HG02623 (cell line): ENCODE results near the gene CAMTA1.

Experiments
- ATAC-seq: cut with Tn5 transposase; IDR thresholded peaks from one replicate; pipeline ENCODE4 v1.9.1; 2021; ENCODE audit warnings: moderate library complexity; ENCODE audit not compliant: unreplicated experiment

CAMTA1 gene

GRCh38 chr1:7716506-7716905, 931.3 kb downstream of the CAMTA1 start:
- no peak for ATAC-seq

DNA sequence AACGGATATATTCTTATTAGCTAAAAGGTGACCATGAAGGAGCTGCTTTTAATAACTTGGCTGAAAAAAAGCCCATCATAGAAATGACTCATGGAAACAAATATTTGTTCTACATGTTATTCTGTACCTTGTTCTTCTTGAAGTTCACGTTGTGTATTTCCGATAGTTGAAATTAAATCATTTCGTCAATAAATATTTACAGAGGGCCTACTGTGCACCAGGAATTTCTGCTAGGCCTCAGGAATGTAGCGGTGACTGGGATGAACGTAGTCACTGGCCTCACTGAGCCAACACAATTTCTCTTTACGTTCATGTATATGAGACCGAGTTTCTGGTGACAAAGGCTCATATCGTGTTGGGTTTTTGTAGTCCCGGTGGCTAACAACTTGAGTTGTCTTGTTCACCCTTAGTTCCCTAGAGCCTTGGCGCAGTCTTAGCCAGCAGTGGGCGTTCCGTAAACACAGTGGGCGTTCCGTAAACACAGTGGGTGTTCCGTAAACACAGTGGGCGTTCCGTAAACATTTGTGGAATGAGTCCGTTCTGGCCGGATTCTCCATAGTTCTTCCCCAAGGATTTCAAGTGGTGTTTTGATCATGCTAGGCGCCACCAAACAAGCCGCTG, 932.6 kb downstream of the CAMTA1 start:
- ATAC-seq = no peak

DNA sequence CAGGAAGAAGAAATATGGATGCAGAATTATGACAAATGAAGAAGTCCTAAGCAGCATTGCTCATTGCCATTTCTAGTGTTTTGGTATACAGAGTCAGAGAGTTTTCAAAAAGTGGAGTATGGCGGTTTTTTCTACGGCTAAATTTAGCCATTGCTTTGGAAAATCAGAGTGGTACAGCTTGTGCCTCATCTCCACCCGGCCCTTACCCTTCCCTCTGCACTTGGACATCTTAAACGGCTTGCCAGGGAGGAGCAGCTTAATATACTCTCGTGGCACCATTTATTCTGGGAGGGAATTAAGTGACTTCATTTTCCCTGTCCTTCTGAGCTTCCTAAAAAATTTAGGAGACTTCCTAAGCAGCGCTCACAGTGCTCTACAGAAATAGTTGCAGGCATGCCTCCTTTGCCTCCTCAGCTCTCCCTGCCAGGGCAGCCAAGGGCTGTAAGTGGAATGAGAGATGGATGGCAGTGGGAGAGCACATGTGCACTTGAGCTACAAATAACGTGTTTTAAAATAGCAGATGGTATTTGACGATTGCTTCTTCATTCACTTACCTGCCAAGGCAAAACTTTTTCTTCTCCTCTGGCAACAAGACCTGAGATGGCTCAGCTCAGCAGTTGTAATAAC, 934.3 kb downstream of the CAMTA1 start:
- ATAC-seq = no peak

GRCh38 chr1:7721940-7722669, 936.9 kb downstream of the CAMTA1 start:
- no peak for ATAC-seq

GRCh38 chr1:7722670-7723012, 937.4 kb downstream of the CAMTA1 start:
- no peak for ATAC-seq

DNA sequence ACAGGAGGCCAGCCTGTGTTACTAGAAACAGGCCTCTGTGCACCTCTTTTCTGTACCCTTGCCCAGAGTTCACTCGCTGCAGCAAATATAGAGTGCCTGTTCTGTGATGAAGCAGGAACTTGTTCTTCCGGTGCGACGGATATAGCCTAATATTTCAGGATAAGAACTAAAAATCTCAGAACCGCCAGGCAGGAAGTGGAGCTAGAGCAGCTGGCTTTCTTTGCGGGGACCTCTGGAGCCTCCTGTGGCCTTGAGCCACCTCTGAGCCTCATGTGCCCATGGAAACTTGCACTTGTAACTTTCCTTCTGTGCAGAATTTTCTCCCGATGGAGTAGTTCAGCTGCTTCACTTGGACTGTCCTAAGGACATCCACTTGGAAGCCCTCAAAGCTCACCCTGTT, 941.4 kb downstream of the CAMTA1 start:
- ATAC-seq = no peak

- no peak for ATAC-seq
Observed at GRCh38 chr1:7727809-7728471, 942.7 kb downstream of the CAMTA1 start.

DNA sequence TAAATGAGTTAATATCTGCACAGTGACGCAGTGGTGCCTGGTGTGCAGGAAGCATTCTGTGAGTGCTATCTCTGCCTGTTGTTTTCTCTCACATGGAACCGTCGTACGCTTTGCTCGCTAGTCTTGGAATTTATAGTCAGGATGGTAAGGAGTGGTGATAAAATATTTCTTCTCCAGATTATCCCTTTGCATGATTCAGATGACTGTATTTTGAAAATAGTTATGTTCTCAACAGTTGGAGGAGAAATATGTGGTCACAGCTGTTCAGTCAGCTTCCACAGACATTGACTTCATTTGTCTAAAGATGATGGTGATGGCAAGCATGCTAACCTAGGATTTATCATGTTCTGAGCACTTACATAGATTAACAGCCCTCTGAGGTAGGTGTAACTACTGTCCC, 944.5 kb downstream of the CAMTA1 start:
- no peak for ATAC-seq

DNA sequence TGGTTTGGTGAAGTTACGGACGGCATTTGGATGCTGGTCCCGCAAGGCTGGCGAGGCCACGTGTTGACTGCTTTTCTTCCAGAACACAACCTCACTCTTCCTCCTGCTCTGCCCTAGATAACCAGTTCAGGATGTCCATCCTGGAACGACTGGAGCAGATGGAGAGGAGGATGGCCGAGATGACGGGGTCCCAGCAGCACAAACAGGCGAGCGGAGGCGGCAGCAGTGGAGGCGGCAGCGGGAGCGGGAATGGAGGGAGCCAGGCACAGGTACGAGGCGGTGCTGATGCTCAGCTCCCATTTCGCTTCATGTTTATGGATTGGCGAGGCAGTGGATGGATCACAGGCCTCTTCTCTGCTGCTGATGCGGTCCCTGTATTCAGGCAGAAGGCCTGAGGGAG, 947.1 kb downstream of the CAMTA1 start:
- no peak for ATAC-seq

DNA sequence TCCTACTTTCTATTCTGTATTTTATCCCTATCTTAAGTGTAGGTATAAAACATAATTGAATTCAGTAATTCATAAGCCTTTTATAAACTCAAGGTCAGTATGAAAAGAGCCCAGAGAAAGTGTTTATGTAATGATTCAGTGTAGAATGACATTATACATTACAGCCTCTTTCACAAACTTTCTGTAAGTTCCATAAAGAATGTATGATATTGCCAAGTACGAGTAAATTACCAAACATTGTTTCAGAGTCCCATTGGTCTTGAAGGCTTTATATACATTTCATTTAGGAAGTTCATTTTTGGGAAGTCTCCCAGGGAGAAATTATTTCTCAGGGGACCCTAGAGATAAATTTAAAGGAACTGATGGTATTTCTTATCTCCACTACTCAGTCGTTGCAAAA, 948.0 kb downstream of the CAMTA1 start:
- no peak for ATAC-seq

GRCh38 chr1:7738044-7738443, 952.8 kb downstream of the CAMTA1 start:
- ATAC-seq = no peak

DNA sequence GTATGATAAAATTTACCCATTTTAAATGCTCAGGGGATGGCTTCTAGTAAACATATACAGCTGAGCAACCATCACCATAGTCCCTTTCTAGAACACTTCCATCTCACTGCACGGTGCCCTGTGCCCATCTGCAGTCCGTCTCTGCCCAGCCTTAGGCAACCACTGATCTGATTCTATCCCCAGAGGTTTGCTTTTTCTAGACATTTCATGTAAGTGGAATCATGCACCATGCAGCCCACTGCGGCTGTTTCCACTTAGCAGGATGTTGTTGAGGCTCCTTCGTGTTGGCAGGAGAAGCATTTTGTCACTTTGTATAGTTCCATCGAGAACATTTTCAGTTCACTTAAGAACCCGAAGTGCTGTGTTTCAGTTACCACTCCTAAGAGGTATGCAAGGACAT, 958.1 kb downstream of the CAMTA1 start:
- ATAC-seq = no peak

DNA sequence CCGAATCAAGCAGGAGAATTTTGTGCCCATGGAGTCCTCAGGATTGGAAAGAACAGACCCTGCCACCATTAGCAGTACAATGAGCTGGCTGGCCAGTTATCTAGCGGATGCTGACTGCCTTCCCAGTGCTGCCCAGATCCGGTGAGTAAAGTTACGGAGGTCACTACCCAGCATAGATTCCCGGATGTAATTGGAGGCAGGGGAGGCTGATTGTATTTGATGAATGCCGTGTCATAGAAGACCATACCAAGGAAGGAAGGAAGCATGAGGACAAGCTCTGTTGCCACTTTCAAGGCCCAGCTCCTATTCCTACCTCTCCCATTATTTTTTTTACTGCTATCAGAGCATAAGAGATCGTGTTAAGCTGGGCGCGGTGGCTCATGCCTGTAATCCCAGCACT, 959.6 kb downstream of the CAMTA1 start:
- ATAC-seq = no peak

DNA sequence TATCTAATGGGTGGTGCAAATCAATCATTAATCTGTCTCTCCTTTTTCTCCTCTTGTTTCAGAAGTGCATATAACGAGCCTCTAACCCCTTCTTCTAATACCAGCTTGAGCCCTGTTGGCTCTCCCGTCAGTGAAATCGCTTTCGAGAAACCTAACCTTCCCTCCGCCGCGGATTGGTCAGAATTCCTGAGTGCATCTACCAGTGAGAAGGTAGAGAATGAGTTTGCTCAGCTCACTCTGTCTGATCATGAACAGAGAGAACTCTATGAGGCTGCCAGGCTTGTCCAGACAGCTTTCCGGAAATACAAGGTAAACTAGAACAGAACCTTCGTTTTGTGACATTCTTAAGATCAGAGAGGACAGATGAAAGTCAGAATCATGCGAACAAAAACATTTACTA, 960.5 kb downstream of the CAMTA1 start:
- no peak for ATAC-seq

DNA sequence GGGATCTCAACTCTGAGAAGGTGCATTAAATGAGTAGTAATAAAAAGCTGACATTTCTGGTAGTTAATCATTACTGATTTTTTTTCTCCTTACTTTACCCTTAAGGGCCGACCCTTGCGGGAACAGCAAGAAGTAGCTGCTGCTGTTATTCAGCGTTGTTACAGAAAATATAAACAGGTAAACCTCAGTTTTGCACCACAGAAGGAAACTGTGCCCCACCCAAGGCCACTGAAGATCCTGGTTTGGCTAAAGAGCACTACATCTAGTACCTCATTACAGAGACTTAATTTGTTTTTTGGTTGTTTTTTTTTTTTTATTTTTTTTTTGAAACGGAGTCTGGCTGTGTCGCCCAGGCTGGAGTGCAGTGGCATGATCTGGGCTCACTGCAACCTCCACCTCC, 962.4 kb downstream of the CAMTA1 start:
- ATAC-seq = no peak

DNA sequence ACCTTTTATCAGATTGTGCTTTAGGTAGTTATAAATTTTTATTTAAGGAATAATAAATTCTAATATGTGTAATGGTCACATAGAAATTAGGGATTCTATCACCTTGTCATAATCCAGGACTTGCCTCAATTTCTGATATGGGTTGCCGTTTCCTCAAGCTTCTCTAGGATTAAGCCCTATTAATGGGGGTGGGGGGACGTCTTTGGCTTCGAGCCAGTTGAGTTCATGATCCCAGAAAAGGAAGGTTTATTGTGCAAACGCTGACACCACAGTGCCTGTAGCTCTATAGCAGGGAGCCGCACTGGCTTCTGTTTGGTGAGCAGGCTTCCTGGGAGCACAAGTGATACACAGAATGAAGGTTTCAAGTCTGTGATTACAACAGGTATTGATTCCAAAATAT, 963.9 kb downstream of the CAMTA1 start:
- no peak for ATAC-seq

DNA sequence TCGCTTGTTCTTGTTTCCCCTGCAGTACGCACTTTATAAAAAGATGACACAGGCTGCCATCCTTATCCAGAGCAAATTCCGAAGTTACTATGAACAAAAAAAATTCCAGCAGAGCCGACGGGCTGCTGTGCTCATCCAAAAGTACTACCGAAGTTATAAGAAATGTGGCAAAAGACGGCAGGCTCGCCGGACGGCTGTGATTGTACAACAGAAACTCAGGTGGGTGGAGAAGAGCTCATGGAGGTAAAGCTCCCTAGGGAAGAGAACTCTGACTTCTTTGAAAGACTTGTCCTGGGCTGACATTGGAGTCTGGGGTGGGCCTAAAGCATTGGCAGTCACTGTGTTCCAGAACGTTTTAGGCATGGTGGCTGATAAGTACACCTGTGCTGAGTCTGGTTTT, 965.9 kb downstream of the CAMTA1 start:
- ATAC-seq = no peak

- no peak for ATAC-seq
Observed at GRCh38 chr1:7752512-7753417, 967.5 kb downstream of the CAMTA1 start.

GRCh38 chr1:7753641-7754040, 968.4 kb downstream of the CAMTA1 start:
- no peak for ATAC-seq

DNA sequence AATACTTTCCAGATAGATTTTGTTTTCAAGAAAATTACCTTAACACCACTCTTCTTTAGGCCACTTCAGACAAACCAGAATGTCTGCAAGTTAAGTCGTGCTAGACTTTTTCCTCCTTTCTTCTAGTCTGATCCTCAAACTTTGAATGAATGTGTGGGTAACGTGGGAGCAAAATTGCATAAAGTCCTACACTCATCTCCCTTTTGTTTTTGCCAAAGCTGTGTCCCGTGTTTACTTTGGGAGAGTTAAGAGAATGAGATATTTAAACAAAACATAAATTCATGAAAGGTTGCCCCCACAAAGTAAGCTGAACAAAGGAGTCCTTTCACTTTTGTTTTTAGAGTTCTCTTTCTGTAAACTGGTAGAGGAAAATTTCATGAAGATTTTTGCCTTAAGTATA, 969.0 kb downstream of the CAMTA1 start:
- no peak for ATAC-seq

DNA sequence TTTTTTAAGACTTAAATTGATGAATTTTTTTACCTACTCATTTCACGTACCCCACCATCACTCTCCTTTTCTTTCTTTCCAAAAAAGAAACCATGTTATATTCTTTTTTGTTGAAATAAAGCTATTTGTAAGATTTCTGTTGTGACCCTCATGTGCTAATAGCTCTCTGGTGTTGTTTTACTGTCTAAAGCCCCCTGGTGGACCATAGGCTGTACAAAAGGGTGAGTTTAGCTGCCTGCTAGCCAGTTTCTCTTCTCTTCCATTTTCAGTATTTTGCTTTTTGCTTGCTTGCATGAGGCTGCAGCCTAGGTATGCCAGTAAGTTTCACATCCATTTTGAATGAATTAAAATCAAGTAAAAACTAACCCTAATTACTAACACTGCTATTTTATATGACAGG, 970.2 kb downstream of the CAMTA1 start:
- no peak for ATAC-seq
